DOHH2 (cell line): ENCODE results near the gene PAQR5.

Experiments
- H3F3A ChIP-seq: fragments of 200-600 bp; sonication (generic), shearing (Covaris generic); 2 replicates; pipeline ENCODE4 v1.6.0; 2016; ENCODE audit warnings: antibody characterized with exemption, mild to moderate bottlenecking; ENCODE audit not compliant: control insufficient read depth, insufficient read depth
- H3K27ac ChIP-seq: fragments of 200-600 bp; sonication (generic); 2 replicates; pipeline ENCODE4 v1.5.1; 2014; ENCODE audit warnings: low read depth, mild to moderate bottlenecking, low read length, moderate library complexity
- H3K27me3 ChIP-seq: fragments of 200-600 bp; sonication (generic); 2 replicates; pipeline ENCODE4 v1.6.1; 2014; ENCODE audit warnings: mild to moderate bottlenecking, low read length, mixed read lengths; ENCODE audit not compliant: control insufficient read depth
- H3K36me3 ChIP-seq: fragments of 200-600 bp; sonication (generic); 2 replicates; pipeline ENCODE4 v1.6.1; 2014; ENCODE audit warnings: mild to moderate bottlenecking, low read length, moderate library complexity, mixed read lengths; ENCODE audit not compliant: control insufficient read depth
- H3K4me1 ChIP-seq: fragments of 200-600 bp; sonication (generic); 2 replicates; pipeline ENCODE4 v1.6.1; 2014; ENCODE audit warnings: mild to moderate bottlenecking, low read length, mixed read lengths; ENCODE audit not compliant: control insufficient read depth
- H3K4me2 ChIP-seq: fragments of 200-600 bp; sonication (generic); 2 replicates; pipeline ENCODE4 v1.6.0; 2014; ENCODE audit warnings: mild to moderate bottlenecking, low read length, moderate library complexity
- H3K4me3 ChIP-seq: fragments of 200-600 bp; sonication (generic); 2 replicates; pipeline ENCODE4 v1.5.1; 2014; ENCODE audit warnings: mild to moderate bottlenecking, low read length, mixed read lengths
- H3K79me2 ChIP-seq: fragments of 200-600 bp; sonication (generic); 2 replicates; pipeline ENCODE4 v1.6.1; 2014; ENCODE audit warnings: mild to moderate bottlenecking, low read length, mixed read lengths; ENCODE audit not compliant: control insufficient read depth
- H3K9me2 ChIP-seq: fragments of 200-600 bp; sonication (generic); replicated peaks from 2 replicates; pipeline ENCODE4 v1.6.1; 2014; ENCODE audit warnings: mild to moderate bottlenecking, low read length, mixed read lengths; ENCODE audit not compliant: control insufficient read depth
- H3K9me3 ChIP-seq: fragments of 200-600 bp; sonication (generic); 2 replicates; pipeline ENCODE4 v1.6.1; 2014; ENCODE audit warnings: antibody characterized with exemption, low read length, mixed read lengths; ENCODE audit not compliant: control insufficient read depth, insufficient read depth
- H4K20me1 ChIP-seq: fragments of 200-600 bp; sonication (generic); 2 replicates; pipeline ENCODE4 v1.6.0; 2014; ENCODE audit warnings: low read depth, mild to moderate bottlenecking, antibody characterized with exemption, low read length, moderate library complexity; ENCODE audit not compliant: control insufficient read depth, insufficient read depth
- EZH2phosphoT487 ChIP-seq: fragments of 200-600 bp; sonication (generic); IDR thresholded peaks from 2 replicates; pipeline ENCODE4 v1.6.1; 2017; ENCODE audit warnings: borderline replicate concordance, mild to moderate bottlenecking, antibody characterized with exemption, low read length, moderate library complexity, mixed read lengths
- TF ChIP-seq, protein P1 (sequence below): fragments of 200-600 bp; sonication (generic); IDR thresholded peaks from one replicate; pipeline ENCODE4 v1.5.1; 2014; ENCODE audit warnings: antibody characterized with exemption, mild to moderate bottlenecking, low read depth, low read length; ENCODE audit not compliant: poor library complexity, severe bottlenecking

The PAQR5 gene

DNA sequence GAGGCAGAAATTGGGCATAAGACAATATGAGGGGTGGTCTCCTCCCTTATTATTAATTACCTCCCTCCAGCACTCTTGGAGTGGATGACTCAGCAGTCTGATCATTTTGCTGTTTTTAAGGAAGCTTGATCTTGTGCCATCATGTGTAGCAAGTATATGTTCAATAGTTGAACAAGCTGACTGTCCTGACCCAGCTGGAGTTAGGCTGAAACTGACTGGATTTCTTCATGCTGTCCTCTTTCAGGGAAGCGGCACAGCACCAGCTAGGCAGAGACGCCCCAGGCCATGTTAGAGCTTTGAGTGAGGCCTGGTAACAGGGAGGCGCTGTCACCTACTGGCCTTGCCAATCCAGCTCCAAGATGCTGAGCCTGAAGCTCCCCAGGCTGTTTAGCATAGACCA, 61.0 kb downstream of the PAQR5 start:
- H3K27me3 ChIP-seq, result no peaks in the 10 kb centered on the region
- no peak overlapping the region for H3K27ac ChIP-seq
- H3K36me3 ChIP-seq, result no peaks in the 10 kb centered on the region
- no peaks in the 10 kb centered on the region; the same call in 1 of the 2 replicates for H3K9me2 ChIP-seq
- H3K4me1 ChIP-seq, result no peaks in the 10 kb centered on the region
- H3K79me2 ChIP-seq, result no peaks in the 10 kb centered on the region
- H3K4me2 ChIP-seq, result no peak overlapping the region
- H3K4me3 ChIP-seq, result no peak overlapping the region
- H3F3A ChIP-seq, result no peaks in the 10 kb centered on the region
- TF ChIP-seq, protein P1, sequence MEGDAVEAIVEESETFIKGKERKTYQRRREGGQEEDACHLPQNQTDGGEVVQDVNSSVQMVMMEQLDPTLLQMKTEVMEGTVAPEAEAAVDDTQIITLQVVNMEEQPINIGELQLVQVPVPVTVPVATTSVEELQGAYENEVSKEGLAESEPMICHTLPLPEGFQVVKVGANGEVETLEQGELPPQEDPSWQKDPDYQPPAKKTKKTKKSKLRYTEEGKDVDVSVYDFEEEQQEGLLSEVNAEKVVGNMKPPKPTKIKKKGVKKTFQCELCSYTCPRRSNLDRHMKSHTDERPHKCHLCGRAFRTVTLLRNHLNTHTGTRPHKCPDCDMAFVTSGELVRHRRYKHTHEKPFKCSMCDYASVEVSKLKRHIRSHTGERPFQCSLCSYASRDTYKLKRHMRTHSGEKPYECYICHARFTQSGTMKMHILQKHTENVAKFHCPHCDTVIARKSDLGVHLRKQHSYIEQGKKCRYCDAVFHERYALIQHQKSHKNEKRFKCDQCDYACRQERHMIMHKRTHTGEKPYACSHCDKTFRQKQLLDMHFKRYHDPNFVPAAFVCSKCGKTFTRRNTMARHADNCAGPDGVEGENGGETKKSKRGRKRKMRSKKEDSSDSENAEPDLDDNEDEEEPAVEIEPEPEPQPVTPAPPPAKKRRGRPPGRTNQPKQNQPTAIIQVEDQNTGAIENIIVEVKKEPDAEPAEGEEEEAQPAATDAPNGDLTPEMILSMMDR, result no peak
- no peak for TF ChIP-seq EZH2phosphoT487
- H3K9me3 ChIP-seq, result no peaks in the 10 kb centered on the region
- no peaks in the 10 kb centered on the region for H4K20me1 ChIP-seq

DNA sequence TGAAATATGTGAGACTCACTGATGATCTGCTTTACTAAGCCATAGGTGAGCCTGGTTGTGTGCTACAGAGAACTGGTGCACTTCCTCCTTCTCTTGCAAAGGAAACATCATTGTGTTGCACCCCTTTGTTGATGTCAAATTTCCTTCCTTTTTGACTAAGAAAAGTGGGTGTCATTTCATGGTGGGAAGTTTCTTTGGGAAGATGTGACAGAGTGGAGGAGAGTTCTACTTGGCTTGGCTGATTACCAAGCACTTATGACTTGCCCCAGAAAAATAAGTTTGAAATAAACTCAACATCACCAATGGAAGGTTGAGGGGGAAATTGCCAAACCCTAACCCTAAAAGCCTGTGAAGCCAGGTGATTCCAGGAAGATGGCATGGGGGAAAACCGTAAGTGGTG, 61.9 kb downstream of the PAQR5 start:
- Histone ChIP-seq H3K4me1 (no peaks in the 10 kb centered on the region), H4K20me1 (no peaks in the 10 kb centered on the region), H3K9me3 (no peaks in the 10 kb centered on the region), H3F3A (no peaks in the 10 kb centered on the region), H3K36me3 (no peaks in the 10 kb centered on the region), H3K9me2 (no peaks in the 10 kb centered on the region; the same call in 1 of the 2 replicates), H3K79me2 (no peaks in the 10 kb centered on the region), H3K27ac (no peak overlapping the region), H3K4me3 (no peak overlapping the region), H3K27me3 (no peaks in the 10 kb centered on the region), H3K4me2 (no peak overlapping the region)
- TF ChIP-seq EZH2phosphoT487, result no peak
- TF ChIP-seq, protein P1, result no peak

DNA sequence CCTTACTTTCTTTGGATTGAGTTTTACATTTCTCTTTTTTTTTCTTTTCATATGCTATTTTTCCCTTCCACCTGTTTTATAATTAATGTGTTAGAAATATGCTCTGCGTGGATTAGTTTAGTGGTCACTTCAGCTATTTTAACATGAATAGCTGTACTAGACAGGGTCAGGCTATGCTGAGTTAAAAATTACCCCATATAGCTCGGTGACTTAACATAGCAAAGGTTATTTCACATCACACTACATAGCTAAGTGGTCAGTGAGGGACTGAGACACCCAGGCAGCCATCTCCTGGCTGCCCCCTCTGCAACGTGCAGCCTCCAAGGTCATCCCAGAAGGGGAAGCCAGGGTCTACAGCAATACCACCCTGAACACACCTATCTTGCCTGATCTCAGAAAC, 68.5 kb downstream of the PAQR5 start:
- no peak overlapping the region for H3K27ac ChIP-seq
- H3K4me1 ChIP-seq, result no peaks in the 10 kb centered on the region
- TF ChIP-seq, protein P1, result no peak
- no peak for TF ChIP-seq EZH2phosphoT487
- no peaks in the 10 kb centered on the region for H3K79me2 ChIP-seq
- H3K4me2 ChIP-seq, result no peak overlapping the region
- no peaks in the 10 kb centered on the region for H4K20me1 ChIP-seq
- no peaks in the 10 kb centered on the region for H3K9me2 ChIP-seq
- H3K36me3 ChIP-seq, result no peaks in the 10 kb centered on the region
- no peaks in the 10 kb centered on the region for H3K9me3 ChIP-seq
- no peaks in the 10 kb centered on the region for H3F3A ChIP-seq
- peaks cover 4% of the 10 kb centered on the region; the same call in 1 of the 2 replicates for H3K27me3 ChIP-seq
- no peak overlapping the region for H3K4me3 ChIP-seq
